Measurements from ENCODE around the gene CHD1.

CHD1 gene

GRCh38 chr5:98913911-98914310 lies 14.9 kb downstream of the CHD1 start:
- TF ChIP-seq POLR2AphosphoS5 (IDR thresholded peaks at IDR 0.05; ENCODE audit: low read depth, low read length) (no peak), POLR2A (IDR thresholded peaks at IDR 0.05; ENCODE audit: low read depth, low read length) (no peak), TAF1 (IDR thresholded peaks at IDR 0.05; ENCODE audit: borderline replicate concordance, low read depth, low read length) (no peak)
- FAIRE-seq = no peak
- DNase-seq (ENCODE audit: insufficient read length) = no peak

GRCh38 chr5:98911280-98912040 lies 17.3 kb downstream of the CHD1 start:
- FAIRE-seq (no peak), DNase-seq (ENCODE audit: insufficient read length) (no peak)
- TF ChIP-seq POLR2A (IDR thresholded peaks at IDR 0.05; ENCODE audit: low read depth, low read length) (no peak), POLR2AphosphoS5 (IDR thresholded peaks at IDR 0.05; ENCODE audit: low read depth, low read length) (no peak), TAF1 (IDR thresholded peaks at IDR 0.05; ENCODE audit: borderline replicate concordance, low read depth, low read length) (no peak)

- no peak for TF ChIP-seq POLR2A (IDR thresholded peaks at IDR 0.05; ENCODE audit: low read depth, low read length)
- no peak for TF ChIP-seq POLR2AphosphoS5 (IDR thresholded peaks at IDR 0.05; ENCODE audit: low read depth, low read length)
- no peak for TF ChIP-seq TAF1 (IDR thresholded peaks at IDR 0.05; ENCODE audit: borderline replicate concordance, low read depth, low read length)
- DNase-seq (ENCODE audit: insufficient read length) = no peak
- no peak for FAIRE-seq
Measured at GRCh38 chr5:98909363-98909762, 19.4 kb downstream of the CHD1 start.

- DNase-seq (ENCODE audit: insufficient read length) (no peak), FAIRE-seq (no peak)
- TF ChIP-seq POLR2A (IDR thresholded peaks at IDR 0.05; ENCODE audit: low read depth, low read length) (no peak), POLR2AphosphoS5 (IDR thresholded peaks at IDR 0.05; ENCODE audit: low read depth, low read length) (no peak), TAF1 (IDR thresholded peaks at IDR 0.05; ENCODE audit: borderline replicate concordance, low read depth, low read length) (no peak)
Measured at GRCh38 chr5:98907951-98908350, 20.9 kb downstream of the CHD1 start.

- FAIRE-seq (no peak), DNase-seq (ENCODE audit: insufficient read length) (no peak)
- no peak for TF ChIP-seq POLR2A (IDR thresholded peaks at IDR 0.05; ENCODE audit: low read depth, low read length)
- no peak for TF ChIP-seq POLR2AphosphoS5 (IDR thresholded peaks at IDR 0.05; ENCODE audit: low read depth, low read length)
Measured at GRCh38 chr5:98906756-98907355, 22.0 kb downstream of the CHD1 start.

- FAIRE-seq (peak; percentile 79), DNase-seq (ENCODE audit: insufficient read length) (no peak)
- no peak for TF ChIP-seq POLR2A (IDR thresholded peaks at IDR 0.05; ENCODE audit: low read depth, low read length)
- TF ChIP-seq TAF1 (IDR thresholded peaks at IDR 0.05; ENCODE audit: borderline replicate concordance, low read depth, low read length) = no peak
- no peak for TF ChIP-seq POLR2AphosphoS5 (IDR thresholded peaks at IDR 0.05; ENCODE audit: low read depth, low read length)
Measured at GRCh38 chr5:98905857-98906688, 22.7 kb downstream of the CHD1 start.

GRCh38 chr5:98904780-98905179 lies 24.0 kb downstream of the CHD1 start:
- DNase-seq (ENCODE audit: insufficient read length) (no peak), FAIRE-seq (no peak)
- no peak for TF ChIP-seq POLR2A (IDR thresholded peaks at IDR 0.05; ENCODE audit: low read depth, low read length)
- TF ChIP-seq POLR2AphosphoS5 (IDR thresholded peaks at IDR 0.05; ENCODE audit: low read depth, low read length) = no peak
- no peak for TF ChIP-seq TAF1 (IDR thresholded peaks at IDR 0.05; ENCODE audit: borderline replicate concordance, low read depth, low read length)

GRCh38 chr5:98902733-98903132 lies 26.1 kb downstream of the CHD1 start:
- no peak for FAIRE-seq
- no peak for DNase-seq (ENCODE audit: insufficient read length)
- TF ChIP-seq POLR2AphosphoS5 (IDR thresholded peaks at IDR 0.05; ENCODE audit: low read depth, low read length) (no peak), TAF1 (IDR thresholded peaks at IDR 0.05; ENCODE audit: borderline replicate concordance, low read depth, low read length) (no peak), POLR2A (IDR thresholded peaks at IDR 0.05; ENCODE audit: low read depth, low read length) (no peak)

GRCh38 chr5:98899456-98899855 lies 29.4 kb downstream of the CHD1 start:
- no peak for DNase-seq (ENCODE audit: insufficient read length)
- TF ChIP-seq POLR2AphosphoS5 (IDR thresholded peaks at IDR 0.05; ENCODE audit: low read depth, low read length) (no peak), POLR2A (IDR thresholded peaks at IDR 0.05; ENCODE audit: low read depth, low read length) (no peak), TAF1 (IDR thresholded peaks at IDR 0.05; ENCODE audit: borderline replicate concordance, low read depth, low read length) (no peak)
- FAIRE-seq = no peak

- FAIRE-seq = no peak
Measured at GRCh38 chr5:98898743-98899142, 30.1 kb downstream of the CHD1 start.

GRCh38 chr5:98891591-98891990 lies 37.2 kb downstream of the CHD1 start:
- FAIRE-seq = no peak
- TF ChIP-seq POLR2A (IDR thresholded peaks at IDR 0.05; ENCODE audit: low read depth, low read length) = no peak
- no peak for TF ChIP-seq TAF1 (IDR thresholded peaks at IDR 0.05; ENCODE audit: borderline replicate concordance, low read depth, low read length)
- no peak for TF ChIP-seq POLR2AphosphoS5 (IDR thresholded peaks at IDR 0.05; ENCODE audit: low read depth, low read length)

More at GRCh38 chr5:98898743-98899142, 30.1 kb downstream of the CHD1 start:
- TF ChIP-seq TAF1 (IDR thresholded peaks at IDR 0.05; ENCODE audit: borderline replicate concordance, low read depth, low read length) (no peak), POLR2AphosphoS5 (IDR thresholded peaks at IDR 0.05; ENCODE audit: low read depth, low read length) (no peak), POLR2A (IDR thresholded peaks at IDR 0.05; ENCODE audit: low read depth, low read length) (no peak)
- DNase-seq (ENCODE audit: insufficient read length) = no peak

More at GRCh38 chr5:98891591-98891990, 37.2 kb downstream of the CHD1 start:
- DNase-seq (ENCODE audit: insufficient read length) = no peak
